Gastrocnemius medialis (tissue), 4 donors: ENCODE results near the gene PGPEP1. TPM values are rescaled to one million over a fixed set of nuclear protein-coding genes. Genes with fewer than 3 reads are reported as not detected.

Source experiments
- ATAC-seq, 2 donors: fragments of 150-250 bp; one replicate each; pipeline ENCODE4 v1.9.1; 2016
- DNase-seq, 2 donors: peaks; one replicate each; pipeline ENCODE4 v3.0.0-alpha.2; 2019
- H3K27ac ChIP-seq, 4 donors: fragments of 200-600 bp; sonication (generic); 1 replicate in 1 of 4; 2 replicates in 3 of 4; pipeline ENCODE4 v1.5.1; 2016 to 2018; ENCODE audit warnings: mild to moderate bottlenecking in 2 of 4, moderate library complexity in 1 of 4
- H3K27me3 ChIP-seq, 3 donors: fragments of 200-600 bp; sonication (generic) in 2 of 3; 1 replicate in 1 of 3; 2 replicates in 2 of 3; pipeline versions ENCODE4 v1.5.1 to v1.6.0; 2016 to 2019; ENCODE audit warnings: mild to moderate bottlenecking in 1 of 3, moderate library complexity in 1 of 3
- H3K36me3 ChIP-seq, 2 donors: fragments of 200-600 bp; sonication (generic) in 1 of 2; one replicate each; pipeline ENCODE4 v1.5.1; 2017 to 2018
- H3K4me1 ChIP-seq, 2 donors: fragments of 200-600 bp; sonication (generic) in 1 of 2; one replicate each; pipeline ENCODE4 v1.5.1; 2016 to 2017; ENCODE audit warnings: mild to moderate bottlenecking in 2 of 2
- H3K4me3 ChIP-seq, 4 donors: fragments of 200-600 bp; sonication (generic) in 3 of 4; 1 replicate in 1 of 4; 2 replicates in 3 of 4; pipeline ENCODE4 v1.5.1; 2016 to 2019; ENCODE audit warnings: mild to moderate bottlenecking in 2 of 4
- H3K9me3 ChIP-seq, 3 donors: fragments of 200-600 bp; sonication (generic) in 2 of 3; 1 replicate in 1 of 3; 2 replicates in 2 of 3; pipeline ENCODE4 v1.5.1; 2016 to 2019
- CTCF ChIP-seq, 5 experiments: fragments of 450-650 bp in 3 of 5; fragments of 200-600 bp in 2 of 5; sonication (generic) in 2 of 5; IDR thresholded peaks in 4 of 5; conservative IDR thresholded peaks in 1 of 5; 1 replicate in 4 of 5; 2 replicates in 1 of 5; pipeline ENCODE4 v1.5.1; 2016 to 2019; ENCODE audit warnings: antibody characterized with exemption in 5 of 5, mild to moderate bottlenecking in 3 of 5, moderate library complexity in 3 of 5
- POLR2A ChIP-seq, 2 donors: fragments of 450-650 bp; IDR thresholded peaks; one replicate each; pipeline ENCODE4 v1.6.1; 2017; ENCODE audit warnings: antibody characterized with exemption in 2 of 2, mild to moderate bottlenecking in 2 of 2, moderate library complexity in 2 of 2
- in situ Hi-C, 4 donors: fragments of 200-750 bp; cut with MboI; loops; one replicate each; pipeline versions ENCODE4 v1.15.0 to v1.8.0; 2017; ENCODE audit warnings: low sequenced_read_pairs in 4 of 4
- intact Hi-C: fragments of 100-400 bp; cut with DNase I; formaldehyde crosslinking; loops from one replicate; pipeline ENCODE4 v1.15.1; 2023; ENCODE audit warnings: low total_unique reads
- microRNA-seq, 2 donors: library from miRNA; unstranded; fragments of <30 nt; microRNA quantifications; one replicate each; pipeline ENCODE4, GENCODE V29; 2016; ENCODE audit warnings: borderline replicate concordance in 2 of 2
- total RNA-seq, 4 donors: library from RNA; depleted of rRNA; stranded (reverse); fragments of >200 nt; gene quantifications; one replicate each; pipeline versions ENCODE4 v1.1.0 to v1.2.3, GENCODE V29; 2016

The PGPEP1 gene
- total RNA-seq, 4 donors from 2014 or later, result 11.7 to 42.3 (median 23.6) TPM

GRCh38 chr19:18418483-18419194 is 78.2 kb downstream of the PGPEP1 start:
- ATAC-seq (peak in 1 of 2 donors; percentile 3), DNase-seq (no peak)
- TF ChIP-seq POLR2A (IDR thresholded peaks at IDR 0.05) (no peak), CTCF (IDR thresholded peaks at IDR 0.05 in 4 of 5, conservative IDR thresholded peaks at IDR 0.05 in 1 of 5) (no peak)
- H3K36me3 ChIP-seq, result no peaks in the 10 kb centered on the region
- in situ Hi-C loops (loop anchor here in 2 of 4 donors (25.0 kb wide), 1 partner anchor 156 kb away; the partner anchor contains the start of gene IQCN (in 2 of the 2)), intact Hi-C loops (loop anchor here (10.0 kb wide), 1 partner anchor 214 kb away; the partner anchor contains the start of gene RAB3A)
- H3K27me3 ChIP-seq, result peaks cover 20 to 26% (median 21%) of the 10 kb centered on the region in 3 donors
- peak overlapping the region; percentile 83 to 92 (median 84) for H3K27ac ChIP-seq
- H3K4me1 ChIP-seq, result peaks cover 18 to 58% of the 10 kb centered on the region in 2 donors
- H3K9me3 ChIP-seq, result no peaks in the 10 kb centered on the region
- peak overlapping the region; percentile 57 to 69 (median 62) for H3K4me3 ChIP-seq

- H3K36me3 ChIP-seq, result no peaks in the 10 kb centered on the region
- H3K27me3 ChIP-seq, result peaks cover 20 to 26% (median 21%) of the 10 kb centered on the region in 3 donors
- intact Hi-C loops (loop anchor here (10.0 kb wide), 1 partner anchor 214 kb away; the partner anchor contains the start of gene RAB3A), in situ Hi-C loops (loop anchor here in 2 of 4 donors (25.0 kb wide), 1 partner anchor 157 kb away; the partner anchor contains the start of gene IQCN (in 2 of the 2))
- peak; percentile 60 to 64 for ATAC-seq
- H3K4me3 ChIP-seq, result peak within 1 kb of the TSS; percentile 57 to 69 (median 62)
- TF ChIP-seq POLR2A (IDR thresholded peaks at IDR 0.05) (peak; percentile 59 to 60), CTCF (IDR thresholded peaks at IDR 0.05 in 4 of 5, conservative IDR thresholded peaks at IDR 0.05 in 1 of 5) (peak in 4 of 5 experiments; percentile 57 to 67 (median 59))
- peak in 1 of 2 donors; percentile 59 for DNase-seq
- peak within 1 kb of the TSS; percentile 83 to 92 (median 84) for H3K27ac ChIP-seq
- H3K4me1 ChIP-seq, result peaks cover 18 to 62% of the 10 kb centered on the region in 2 donors
- no peaks in the 10 kb centered on the region for H3K9me3 ChIP-seq
These were observed 78.8 kb downstream of the PGPEP1 start, which contains the start of gene SSBP4 for GRCh38 chr19:18419195-18419698. TSS of gene SSBP4 (plus strand) at chr19:18419398. CDS start at chr19:18419649, 251 bp downstream.

Small RNA genes within 50 kb of the gene (microRNA-seq; reads per million reads assigned to microRNA genes)
- gene MIR3189, result 0 reads per million in 2 donors

Other genes starting within 250 kb of the PGPEP1 start
- gene MAST3, start 242.8 kb upstream of the PGPEP1 start, total RNA-seq, result 1 to 10 TPM in 3 of 4 donors, under 1 TPM in 1; 0.66 to 2.8 (median 1.6) TPM
- 10 to 100 TPM in 1 of 4 donors, 1 to 10 TPM in 3; 5.6 to 11.9 (median 6.0) TPM for gene PIK3R2, start 187.4 kb upstream of the PGPEP1 start, total RNA-seq
- gene IFI30, start 166.8 kb upstream of the PGPEP1 start, total RNA-seq, result 10 to 100 TPM in 2 of 4 donors, 1 to 10 TPM in 2; 3.5 to 20.4 (median 14.0) TPM
- gene MPV17L2, start 147.4 kb upstream of the PGPEP1 start, total RNA-seq, result 10 to 100 TPM; 18.1 to 38.9 (median 33.0) TPM
- gene RAB3A, start 136.6 kb upstream of the PGPEP1 start, total RNA-seq, result 1 to 10 TPM in 1 of 4 donors, under 1 TPM in 1, not detected in 2; 0.51 to 2.3 TPM
- gene PDE4C, start 114.2 kb upstream of the PGPEP1 start, total RNA-seq, result 1 to 10 TPM in 1 of 4 donors, under 1 TPM in 2, not detected in 1; 0.65 to 2.6 (median 0.76) TPM
- gene IQCN, start 66.1 kb upstream of the PGPEP1 start, total RNA-seq, result under 1 TPM; 0.20 to 0.61 (median 0.39) TPM
- gene JUND, start 59.0 kb upstream of the PGPEP1 start, total RNA-seq, result 100 to 1,000 TPM in 3 of 4 donors, 10 to 100 TPM in 1; 67.2 to 258 (median 221) TPM
- gene LSM4, start 17.5 kb upstream of the PGPEP1 start, total RNA-seq, result 100 to 1,000 TPM; 122 to 294 (median 193) TPM
- gene GDF15, start 45.6 kb downstream of the PGPEP1 start, total RNA-seq, result 1 to 10 TPM in 2 of 4 donors, not detected in 2; 1.4 to 2.7 TPM
- gene LRRC25, start 57.0 kb downstream of the PGPEP1 start, total RNA-seq, result 1 to 10 TPM in 3 of 4 donors, under 1 TPM in 1; 0.34 to 4.2 (median 2.3) TPM
- gene SSBP4, start 78.8 kb downstream of the PGPEP1 start, total RNA-seq, result 10 to 100 TPM; 24.7 to 65.2 (median 44.1) TPM
- gene ISYNA1, start 97.5 kb downstream of the PGPEP1 start, total RNA-seq, result 10 to 100 TPM in 1 of 4 donors, 1 to 10 TPM in 3; 5.1 to 29.1 (median 7.8) TPM
- 10 to 100 TPM; 21.8 to 30.8 (median 27.3) TPM for gene ELL, start 181.5 kb downstream of the PGPEP1 start, total RNA-seq
- 100 to 1,000 TPM; 157 to 195 (median 184) TPM for gene FKBP8, start 203.0 kb downstream of the PGPEP1 start, total RNA-seq
- gene KXD1, start 217.3 kb downstream of the PGPEP1 start, total RNA-seq, result 100 to 1,000 TPM in 3 of 4 donors, 10 to 100 TPM in 1; 97.1 to 155 (median 106) TPM
- 100 to 1,000 TPM; 512 to 719 (median 537) TPM for gene UBA52, start 231.3 kb downstream of the PGPEP1 start, total RNA-seq
- gene REX1BD, start 248.2 kb downstream of the PGPEP1 start, total RNA-seq, result 100 to 1,000 TPM; 163 to 337 (median 187) TPM